GM19395 (cell line): ENCODE results near the gene IGFBPL1.

ENCODE experiments used
- ATAC-seq: cut with Tn5 transposase; IDR thresholded peaks from one replicate; pipeline ENCODE4 v1.9.1; 2021; ENCODE audit warnings: mild to moderate bottlenecking, moderate library complexity; ENCODE audit not compliant: unreplicated experiment

The IGFBPL1 gene

GRCh38 chr9:38357350-38358114, 66.7 kb downstream of the IGFBPL1 start:
- ATAC-seq, result no peak

- ATAC-seq, result no peak
Observed at GRCh38 chr9:38356851-38357250, 67.4 kb downstream of the IGFBPL1 start.
